ENCODE results near the gene NRARP. TPM values are rescaled to one million over a fixed set of nuclear protein-coding genes. Genes with fewer than 3 reads are reported as not detected.

The NRARP gene
- total and polyA plus RNA-seq, 2 of the 13 experiments (the other 11 are each of a cell fraction or from before 2014, with no cell fraction given), result 0.22 to 0.46 TPM

- TF ChIP-seq CREBL2 (CRISPR knock-in tag; IDR thresholded peaks at IDR 0.05; ENCODE audit: borderline replicate concordance) (no peak), ATF7 (IDR thresholded peaks at IDR 0.05) (no peak), ATF7 (CRISPR knock-in tag; IDR thresholded peaks at IDR 0.05) (no peak), ZNF512B (CRISPR knock-in tag; IDR thresholded peaks at IDR 0.05; ENCODE audit: borderline replicate concordance) (no peak), TBX3 (IDR thresholded peaks at IDR 0.05; ENCODE audit: borderline replicate concordance) (no peak), SP4 (CRISPR knock-in tag; IDR thresholded peaks at IDR 0.05) (peak; percentile 96), GZF1 (CRISPR knock-in tag; IDR thresholded peaks at IDR 0.05) (no peak), MEIS2 (CRISPR knock-in tag; IDR thresholded peaks at IDR 0.05) (peak; percentile 75; the same call in 1 of the 2 replicates), ZSCAN22 (CRISPR knock-in tag; IDR thresholded peaks at IDR 0.05) (no peak), ZNF7 (CRISPR knock-in tag; IDR thresholded peaks at IDR 0.05) (no peak), GLMP (CRISPR knock-in tag; IDR thresholded peaks at IDR 0.05; ENCODE audit: borderline replicate concordance) (no peak), DNMT3B (CRISPR knock-in tag; conservative IDR thresholded peaks at IDR 0.05) (no peak), ZBTB1 (CRISPR knock-in tag; IDR thresholded peaks at IDR 0.05; ENCODE audit: borderline replicate concordance) (peak; percentile 99), RAD51 (IDR thresholded peaks at IDR 0.05; ENCODE audit: borderline replicate concordance) (no peak), ZNF605 (CRISPR knock-in tag; IDR thresholded peaks at IDR 0.05) (no peak), MIER2 (CRISPR knock-in tag; IDR thresholded peaks at IDR 0.05) (no peak), SOX13 (IDR thresholded peaks at IDR 0.05) (no peak), SOX13 (CRISPR knock-in tag; conservative IDR thresholded peaks at IDR 0.05 in 1 of 2, IDR thresholded peaks at IDR 0.05 in 1 of 2) (peak in 1 of 2 experiments; percentile 20; a peak in 1 of 4 replicates), ZNF276 (CRISPR knock-in tag; IDR thresholded peaks at IDR 0.05; ENCODE audit: low read depth) (no peak), ZFX (CRISPR knock-in tag; IDR thresholded peaks at IDR 0.05; ENCODE audit: low read depth) (no peak), ZNF749 (CRISPR knock-in tag; IDR thresholded peaks at IDR 0.05; ENCODE audit: borderline replicate concordance) (no peak)
- TF ChIP-seq, protein P1, sequence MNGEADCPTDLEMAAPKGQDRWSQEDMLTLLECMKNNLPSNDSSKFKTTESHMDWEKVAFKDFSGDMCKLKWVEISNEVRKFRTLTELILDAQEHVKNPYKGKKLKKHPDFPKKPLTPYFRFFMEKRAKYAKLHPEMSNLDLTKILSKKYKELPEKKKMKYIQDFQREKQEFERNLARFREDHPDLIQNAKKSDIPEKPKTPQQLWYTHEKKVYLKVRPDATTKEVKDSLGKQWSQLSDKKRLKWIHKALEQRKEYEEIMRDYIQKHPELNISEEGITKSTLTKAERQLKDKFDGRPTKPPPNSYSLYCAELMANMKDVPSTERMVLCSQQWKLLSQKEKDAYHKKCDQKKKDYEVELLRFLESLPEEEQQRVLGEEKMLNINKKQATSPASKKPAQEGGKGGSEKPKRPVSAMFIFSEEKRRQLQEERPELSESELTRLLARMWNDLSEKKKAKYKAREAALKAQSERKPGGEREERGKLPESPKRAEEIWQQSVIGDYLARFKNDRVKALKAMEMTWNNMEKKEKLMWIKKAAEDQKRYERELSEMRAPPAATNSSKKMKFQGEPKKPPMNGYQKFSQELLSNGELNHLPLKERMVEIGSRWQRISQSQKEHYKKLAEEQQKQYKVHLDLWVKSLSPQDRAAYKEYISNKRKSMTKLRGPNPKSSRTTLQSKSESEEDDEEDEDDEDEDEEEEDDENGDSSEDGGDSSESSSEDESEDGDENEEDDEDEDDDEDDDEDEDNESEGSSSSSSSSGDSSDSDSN (CRISPR knock-in tag; IDR thresholded peaks at IDR 0.05), result no peak
These were observed 47.2 kb downstream of the NRARP start, which contains the start of gene NELFB (continued) for GRCh38 chr9:137254624-137255447.
